GM23338 (cell line): ENCODE results near the gene CDK13.

ENCODE experiments used
- CREB1 ChIP-seq: fragments of 250-450 bp; sonication (Bioruptor Pico); IDR thresholded peaks from 2 replicates; pipeline ENCODE4 v1.5.0; 2020; ENCODE audit warnings: low read depth, mild to moderate bottlenecking, moderate library complexity
- CTCF ChIP-seq, 2 experiments: fragments of 200-600 bp in 1 of 2; sonication (generic) in 1 of 2; conservative IDR thresholded peaks; 2 replicates each; pipeline versions ENCODE4 v1.5.1 to v1.6.1; 2016 to 2017; ENCODE audit warnings: antibody characterized with exemption in 2 of 2, low read depth in 2 of 2, mild to moderate bottlenecking in 2 of 2, moderate library complexity in 1 of 2
- EZH2 ChIP-seq: fragments of 200-600 bp; sonication (generic); IDR thresholded peaks from one replicate; pipeline ENCODE4 v1.8.0; 2017; ENCODE audit warnings: antibody characterized with exemption, mild to moderate bottlenecking, low read depth; ENCODE audit not compliant: unreplicated experiment
- EZH2phosphoT487 ChIP-seq: fragments of 200-600 bp; sonication (generic); IDR thresholded peaks from one replicate; pipeline ENCODE4 v1.8.1; 2018; ENCODE audit warnings: antibody characterized with exemption; ENCODE audit not compliant: unreplicated experiment
- JUNB ChIP-seq: IDR thresholded peaks from one replicate; pipeline ENCODE4 v1.6.1; 2016; ENCODE audit warnings: antibody characterized with exemption; ENCODE audit not compliant: unreplicated experiment
- POLR2AphosphoS5 ChIP-seq: IDR thresholded peaks from 2 replicates; pipeline ENCODE4 v1.6.1; 2016; ENCODE audit warnings: antibody characterized with exemption, low read depth
- REST ChIP-seq: IDR thresholded peaks from one replicate; pipeline ENCODE4 v1.6.1; 2018; ENCODE audit warnings: antibody characterized with exemption; ENCODE audit not compliant: unreplicated experiment
- STAT1 ChIP-seq: IDR thresholded peaks from one replicate; pipeline ENCODE4 v1.6.1; 2016; ENCODE audit warnings: antibody characterized with exemption; ENCODE audit not compliant: unreplicated experiment
- ZNF114 ChIP-seq: fragments of 250-450 bp; sonication (Bioruptor Pico); IDR thresholded peaks from 2 replicates; pipeline ENCODE4 v1.5.0; 2020; ENCODE audit warnings: mild to moderate bottlenecking, moderate library complexity
- ZNF331 ChIP-seq: fragments of 250-450 bp; sonication (Bioruptor Pico); IDR thresholded peaks from 2 replicates; pipeline ENCODE4 v1.5.0; 2020; ENCODE audit warnings: low read depth, mild to moderate bottlenecking, moderate library complexity
- TF ChIP-seq, protein P1 (sequence below): IDR thresholded peaks from 2 replicates; pipeline ENCODE4 v1.6.1; 2016; ENCODE audit warnings: antibody characterized with exemption
- TF ChIP-seq, protein P2 (sequence below): fragments of 250-450 bp; sonication (Bioruptor Pico); IDR thresholded peaks from 2 replicates; pipeline ENCODE4 v1.5.0; 2020; ENCODE audit warnings: mild to moderate bottlenecking, moderate library complexity

DNA sequence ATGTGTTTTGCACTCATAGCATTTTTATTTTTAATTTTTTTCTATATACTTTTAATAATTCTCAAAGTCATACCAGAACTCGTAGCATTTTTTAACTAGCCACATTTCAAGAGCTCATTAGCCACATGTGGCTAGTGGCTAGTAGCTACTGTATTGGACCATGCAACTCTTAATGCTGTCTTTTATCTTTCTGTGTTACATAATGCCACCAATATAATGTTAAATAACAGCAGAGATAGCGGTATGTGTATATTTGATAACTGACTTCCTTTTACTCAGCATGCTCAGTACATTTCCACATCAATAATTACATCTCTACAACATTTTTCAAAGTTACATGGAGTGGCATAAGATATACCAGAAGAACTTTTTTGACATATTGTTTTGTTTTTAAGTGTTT lies 91.4 kb downstream of the CDK13 start:
- no peak for TF ChIP-seq CTCF (conservative IDR thresholded peaks at IDR 0.05; ENCODE audit: low read depth in 2 of 2)
- TF ChIP-seq POLR2AphosphoS5, result no peak
- TF ChIP-seq CREB1 (CRISPR knock-in tag), result no peak
- TF ChIP-seq EZH2, result no peak
- no peak for TF ChIP-seq ZNF331 (CRISPR knock-in tag)
- no peak for TF ChIP-seq ZNF114
- no peak for TF ChIP-seq REST
- TF ChIP-seq, protein P1, sequence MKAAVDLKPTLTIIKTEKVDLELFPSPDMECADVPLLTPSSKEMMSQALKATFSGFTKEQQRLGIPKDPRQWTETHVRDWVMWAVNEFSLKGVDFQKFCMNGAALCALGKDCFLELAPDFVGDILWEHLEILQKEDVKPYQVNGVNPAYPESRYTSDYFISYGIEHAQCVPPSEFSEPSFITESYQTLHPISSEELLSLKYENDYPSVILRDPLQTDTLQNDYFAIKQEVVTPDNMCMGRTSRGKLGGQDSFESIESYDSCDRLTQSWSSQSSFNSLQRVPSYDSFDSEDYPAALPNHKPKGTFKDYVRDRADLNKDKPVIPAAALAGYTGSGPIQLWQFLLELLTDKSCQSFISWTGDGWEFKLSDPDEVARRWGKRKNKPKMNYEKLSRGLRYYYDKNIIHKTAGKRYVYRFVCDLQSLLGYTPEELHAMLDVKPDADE, result no peak
- no peak for TF ChIP-seq EZH2phosphoT487
- TF ChIP-seq, protein P2, sequence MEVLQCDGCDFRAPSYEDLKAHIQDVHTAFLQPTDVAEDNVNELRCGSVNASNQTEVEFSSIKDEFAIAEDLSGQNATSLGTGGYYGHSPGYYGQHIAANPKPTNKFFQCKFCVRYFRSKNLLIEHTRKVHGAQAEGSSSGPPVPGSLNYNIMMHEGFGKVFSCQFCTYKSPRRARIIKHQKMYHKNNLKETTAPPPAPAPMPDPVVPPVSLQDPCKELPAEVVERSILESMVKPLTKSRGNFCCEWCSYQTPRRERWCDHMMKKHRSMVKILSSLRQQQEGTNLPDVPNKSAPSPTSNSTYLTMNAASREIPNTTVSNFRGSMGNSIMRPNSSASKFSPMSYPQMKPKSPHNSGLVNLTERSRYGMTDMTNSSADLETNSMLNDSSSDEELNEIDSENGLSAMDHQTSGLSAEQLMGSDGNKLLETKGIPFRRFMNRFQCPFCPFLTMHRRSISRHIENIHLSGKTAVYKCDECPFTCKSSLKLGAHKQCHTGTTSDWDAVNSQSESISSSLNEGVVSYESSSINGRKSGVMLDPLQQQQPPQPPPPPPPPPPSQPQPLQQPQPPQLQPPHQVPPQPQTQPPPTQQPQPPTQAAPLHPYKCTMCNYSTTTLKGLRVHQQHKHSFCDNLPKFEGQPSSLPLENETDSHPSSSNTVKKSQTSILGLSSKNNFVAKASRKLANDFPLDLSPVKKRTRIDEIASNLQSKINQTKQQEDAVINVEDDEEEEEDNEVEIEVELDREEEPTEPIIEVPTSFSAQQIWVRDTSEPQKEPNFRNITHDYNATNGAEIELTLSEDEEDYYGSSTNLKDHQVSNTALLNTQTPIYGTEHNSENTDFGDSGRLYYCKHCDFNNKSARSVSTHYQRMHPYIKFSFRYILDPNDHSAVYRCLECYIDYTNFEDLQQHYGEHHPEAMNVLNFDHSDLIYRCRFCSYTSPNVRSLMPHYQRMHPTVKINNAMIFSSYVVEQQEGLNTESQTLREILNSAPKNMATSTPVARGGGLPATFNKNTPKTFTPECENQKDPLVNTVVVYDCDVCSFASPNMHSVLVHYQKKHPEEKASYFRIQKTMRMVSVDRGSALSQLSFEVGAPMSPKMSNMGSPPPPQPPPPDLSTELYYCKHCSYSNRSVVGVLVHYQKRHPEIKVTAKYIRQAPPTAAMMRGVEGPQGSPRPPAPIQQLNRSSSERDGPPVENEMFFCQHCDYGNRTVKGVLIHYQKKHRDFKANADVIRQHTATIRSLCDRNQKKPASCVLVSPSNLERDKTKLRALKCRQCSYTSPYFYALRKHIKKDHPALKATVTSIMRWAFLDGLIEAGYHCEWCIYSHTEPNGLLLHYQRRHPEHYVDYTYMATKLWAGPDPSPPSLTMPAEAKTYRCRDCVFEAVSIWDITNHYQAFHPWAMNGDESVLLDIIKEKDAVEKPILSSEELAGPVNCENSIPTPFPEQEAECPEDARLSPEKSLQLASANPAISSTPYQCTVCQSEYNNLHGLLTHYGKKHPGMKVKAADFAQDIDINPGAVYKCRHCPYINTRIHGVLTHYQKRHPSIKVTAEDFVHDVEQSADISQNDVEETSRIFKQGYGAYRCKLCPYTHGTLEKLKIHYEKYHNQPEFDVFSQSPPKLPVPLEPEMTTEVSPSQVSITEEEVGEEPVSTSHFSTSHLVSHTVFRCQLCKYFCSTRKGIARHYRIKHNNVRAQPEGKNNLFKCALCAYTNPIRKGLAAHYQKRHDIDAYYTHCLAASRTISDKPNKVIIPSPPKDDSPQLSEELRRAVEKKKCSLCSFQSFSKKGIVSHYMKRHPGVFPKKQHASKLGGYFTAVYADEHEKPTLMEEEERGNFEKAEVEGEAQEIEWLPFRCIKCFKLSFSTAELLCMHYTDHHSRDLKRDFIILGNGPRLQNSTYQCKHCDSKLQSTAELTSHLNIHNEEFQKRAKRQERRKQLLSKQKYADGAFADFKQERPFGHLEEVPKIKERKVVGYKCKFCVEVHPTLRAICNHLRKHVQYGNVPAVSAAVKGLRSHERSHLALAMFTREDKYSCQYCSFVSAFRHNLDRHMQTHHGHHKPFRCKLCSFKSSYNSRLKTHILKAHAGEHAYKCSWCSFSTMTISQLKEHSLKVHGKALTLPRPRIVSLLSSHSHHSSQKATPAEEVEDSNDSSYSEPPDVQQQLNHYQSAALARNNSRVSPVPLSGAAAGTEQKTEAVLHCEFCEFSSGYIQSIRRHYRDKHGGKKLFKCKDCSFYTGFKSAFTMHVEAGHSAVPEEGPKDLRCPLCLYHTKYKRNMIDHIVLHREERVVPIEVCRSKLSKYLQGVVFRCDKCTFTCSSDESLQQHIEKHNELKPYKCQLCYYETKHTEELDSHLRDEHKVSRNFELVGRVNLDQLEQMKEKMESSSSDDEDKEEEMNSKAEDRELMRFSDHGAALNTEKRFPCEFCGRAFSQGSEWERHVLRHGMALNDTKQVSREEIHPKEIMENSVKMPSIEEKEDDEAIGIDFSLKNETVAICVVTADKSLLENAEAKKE (CRISPR knock-in tag), result no peak
- TF ChIP-seq JUNB, result no peak
- no peak for TF ChIP-seq STAT1
